ENCODE measurements around the gene AQP1. TPM values are rescaled to one million over a fixed set of nuclear protein-coding genes. Genes with fewer than 3 reads are reported as not detected.

AQP1 gene
- total RNA-seq, 4 donors from 2014 or later = 74.8 to 310 (median 175) TPM

GRCh38 chr7:30916255-30916654 is 4.6 kb downstream of the AQP1 start:
- TF ChIP-seq CTCF (IDR thresholded peaks at IDR 0.05; ENCODE audit: low read depth) = no peak

GRCh38 chr7:30916767-30917166 is 5.1 kb downstream of the AQP1 start:
- no peak for TF ChIP-seq CTCF (IDR thresholded peaks at IDR 0.05; ENCODE audit: low read depth)

- TF ChIP-seq CTCF (IDR thresholded peaks at IDR 0.05; ENCODE audit: low read depth) = no peak
Observed at GRCh38 chr7:30917216-30917893, 5.7 kb downstream of the AQP1 start.

- no peak for TF ChIP-seq CTCF (IDR thresholded peaks at IDR 0.05; ENCODE audit: low read depth)
Observed at GRCh38 chr7:30918676-30919075, 7.0 kb downstream of the AQP1 start.

- TF ChIP-seq CTCF (IDR thresholded peaks at IDR 0.05; ENCODE audit: low read depth) = no peak
Observed at GRCh38 chr7:30920021-30920583, 8.4 kb downstream of the AQP1 start.

- TF ChIP-seq CTCF (IDR thresholded peaks at IDR 0.05; ENCODE audit: low read depth) = no peak
Observed at GRCh38 chr7:30920584-30921539, 9.2 kb downstream of the AQP1 start.

Measured in subcutaneous adipose tissue (tissue), 4 donors.